Smooth muscle cell (in vitro differentiated cells): ENCODE data around the gene MEAK7. TPM values are rescaled to one million over a fixed set of nuclear protein-coding genes. Genes with fewer than 3 reads are reported as not detected.

ENCODE experiments used
- DNase-seq: peaks from one replicate; lab custom pipeline; 2025; ENCODE audit not compliant: unreplicated experiment; lab: John Stamatoyannopoulos, UW
- H2AFZ ChIP-seq: fragments of 200-600 bp; sonication (generic); 2 replicates; pipeline ENCODE4 v1.6.0; 2016; ENCODE audit warnings: antibody characterized with exemption, low read depth, mild to moderate bottlenecking
- H3F3A ChIP-seq: fragments of 200-600 bp; sonication (generic); 2 replicates; pipeline ENCODE4 v1.6.0; 2017; ENCODE audit warnings: antibody characterized with exemption, low read depth
- H3K27ac ChIP-seq: fragments of 200-600 bp; sonication (generic); 2 replicates; pipeline ENCODE4 v1.5.1; 2016; ENCODE audit warnings: low read depth, mild to moderate bottlenecking
- H3K27me3 ChIP-seq: fragments of 200-600 bp; sonication (generic); 2 replicates; pipeline ENCODE4 v1.6.1; 2016; ENCODE audit warnings: low read depth, mild to moderate bottlenecking
- H3K36me3 ChIP-seq: fragments of 200-600 bp; sonication (generic); 2 replicates; pipeline ENCODE4 v1.5.1; 2016; ENCODE audit warnings: low read depth
- H3K4me1 ChIP-seq: fragments of 200-600 bp; sonication (generic); 2 replicates; pipeline ENCODE4 v1.5.1; 2016; ENCODE audit warnings: low read depth
- H3K4me2 ChIP-seq: fragments of 200-600 bp; sonication (generic); 2 replicates; pipeline ENCODE4 v1.6.0; 2016; ENCODE audit warnings: mild to moderate bottlenecking
- H3K4me3 ChIP-seq: fragments of 200-600 bp; sonication (generic); 2 replicates; pipeline ENCODE4 v1.5.1; 2016; ENCODE audit warnings: mild to moderate bottlenecking
- H3K79me2 ChIP-seq: fragments of 200-600 bp; sonication (generic); 2 replicates; pipeline ENCODE4 v1.6.0; 2016; ENCODE audit warnings: low read depth, mild to moderate bottlenecking
- H3K9ac ChIP-seq: fragments of 200-600 bp; sonication (generic); 2 replicates; pipeline ENCODE4 v1.6.0; 2016; ENCODE audit warnings: low read depth
- H3K9me3 ChIP-seq: fragments of 200-600 bp; sonication (generic); replicated peaks from 2 replicates; pipeline ENCODE4 v1.5.1; 2016; ENCODE audit warnings: low read depth
- H4K20me1 ChIP-seq: fragments of 200-600 bp; sonication (generic); 2 replicates; pipeline ENCODE4 v1.6.0; 2016; ENCODE audit warnings: low read depth
- CTCF ChIP-seq: fragments of 200-600 bp; sonication (generic); IDR thresholded peaks from 2 replicates; pipeline ENCODE4 v1.5.1; 2017; ENCODE audit warnings: borderline replicate concordance, mild to moderate bottlenecking, antibody characterized with exemption; ENCODE audit not compliant: insufficient read depth, poor library complexity, severe bottlenecking
- WGBS: methylation state at CpG from one replicate; pipeline ENCODE4 v1.1.7; 2016; ENCODE audit warnings: low lambda C conversion rate; 5-methylcytosine and 5-hydroxymethylcytosine counted together
- polyA plus RNA-seq: library from polyadenylated mRNA; unstranded; fragments of >200 nt; fragmentation: Nextera tagmentation; extraction: Ambion mirVana; gene quantifications from 2 replicates; pipeline ENCODE4 v1.2.1, GENCODE V29; 2016
- total RNA-seq: library from RNA; depleted of rRNA; stranded (reverse); fragments of >200 nt; gene quantifications from 2 replicates; pipeline ENCODE4 v1.2.3, GENCODE V29; 2014

Gene MEAK7
- total and polyA plus RNA-seq, 2 experiments from 2014 or later: 26.4 to 32.1 TPM

GRCh38 chr16:84540194-84540593, 35.7 kb upstream of the MEAK7 start:
- no peaks in the 10 kb centered on the region for H3K79me2 ChIP-seq
- H3K9ac ChIP-seq: no peak overlapping the region
- no peak overlapping the region for H3K27ac ChIP-seq
- peaks cover 29% of the 10 kb centered on the region for H3K4me1 ChIP-seq
- no peaks in the 10 kb centered on the region for H4K20me1 ChIP-seq
- no peak overlapping the region for H3K4me2 ChIP-seq
- peaks cover 3% of the 10 kb centered on the region for H3F3A ChIP-seq
- no peaks in the 10 kb centered on the region for H3K36me3 ChIP-seq
- DNase-seq: no peak
- no peak for TF ChIP-seq CTCF
- no peaks in the 10 kb centered on the region for H3K9me3 ChIP-seq
- H2AFZ ChIP-seq: no peak overlapping the region
- 95% methylated on average over 4 of the region's 4 CpGs for WGBS
- H3K27me3 ChIP-seq: no peaks in the 10 kb centered on the region
- no peak overlapping the region for H3K4me3 ChIP-seq

- Histone ChIP-seq H3K4me3 (no peak overlapping the region), H3K4me2 (no peak overlapping the region), H3K9me3 (no peaks in the 10 kb centered on the region), H3K79me2 (no peaks in the 10 kb centered on the region), H3K27ac (no peak overlapping the region), H3K4me1 (peaks cover 24% of the 10 kb centered on the region), H3K36me3 (no peaks in the 10 kb centered on the region), H3F3A (peaks cover 14% of the 10 kb centered on the region), H3K27me3 (no peaks in the 10 kb centered on the region), H2AFZ (no peak overlapping the region), H3K9ac (no peak overlapping the region), H4K20me1 (no peaks in the 10 kb centered on the region)
- no peak for DNase-seq
- no peak for TF ChIP-seq CTCF
- WGBS: 94% methylated on average over 6 of the region's 6 CpGs
These were observed 33.9 kb upstream of the MEAK7 start for GRCh38 chr16:84538222-84538840.

GRCh38 chr16:84537491-84538151, 33.2 kb upstream of the MEAK7 start:
- Histone ChIP-seq H3K4me2 (no peak overlapping the region), H2AFZ (peak overlapping the region; percentile 18), H3K36me3 (no peaks in the 10 kb centered on the region), H3K4me1 (peaks cover 31% of the 10 kb centered on the region), H3K27me3 (no peaks in the 10 kb centered on the region), H3K79me2 (no peaks in the 10 kb centered on the region), H3K9me3 (no peaks in the 10 kb centered on the region), H3K9ac (no peak overlapping the region), H3K27ac (no peak overlapping the region), H3F3A (peaks cover 21% of the 10 kb centered on the region), H4K20me1 (no peaks in the 10 kb centered on the region), H3K4me3 (no peak overlapping the region)
- 70% methylated on average over 11 of the region's 11 CpGs for WGBS
- no peak for DNase-seq
- TF ChIP-seq CTCF: no peak
